Endothelial cell of umbilical vein (primary cell): Measurements from ENCODE around the gene THEMIS. TPM values are rescaled to one million over a fixed set of nuclear protein-coding genes. Genes with fewer than 3 reads are reported as not detected.

Experiments
- BruUV-seq: library from RNA; stranded (reverse); fragments of 400-500 nt; replicated peaks from 2 replicates; lab custom pipeline; 2021; lab: Mats Ljungman, UMichigan
- CTCF ChIA-PET: fragments of 300-600, 350-600 bp; sonication (Branson Sonifier 250); formaldehyde crosslinking; loops from one replicate; lab custom pipeline; 2021; ENCODE audit warnings: antibody characterized with exemption, inconsistent platforms; lab: Charles Lee
- POLR2A ChIA-PET: fragments of 300-600, 350-600 bp; sonication (Branson Sonifier 250); formaldehyde crosslinking; loops from one replicate; lab custom pipeline; 2021; ENCODE audit warnings: antibody characterized with exemption, inconsistent platforms; lab: Charles Lee
- DNase-seq: peaks from one replicate; pipeline ENCODE4 v3.0.0-alpha.2; 2011; ENCODE audit warnings: low read depth, low spot score
- FAIRE-seq: peaks from 2 replicates; lab custom pipeline; 2011; peaks lifted over from hg19 to GRCh38; lab: Jason Lieb, UNC
- H2AFZ ChIP-seq: 2 replicates; pipeline ENCODE4 v1.6.0; 2012; ENCODE audit warnings: low read depth, low read length, control low read depth, inconsistent platforms
- H3K27ac ChIP-seq: 2 replicates; pipeline ENCODE4 v1.5.1; 2011; ENCODE audit warnings: low read depth, mild to moderate bottlenecking, control low read depth, low read length, moderate library complexity; ENCODE audit not compliant: insufficient read depth
- H3K27me3 ChIP-seq, 2 experiments: 2 replicates each; pipeline versions ENCODE4 v1.6.0 to v1.6.1; 2011; ENCODE audit warnings: low read length in 2 of 2, mixed read lengths in 1 of 2; ENCODE audit not compliant: control insufficient read depth in 2 of 2, insufficient read depth in 2 of 2
- H3K36me3 ChIP-seq, 2 experiments: 2 replicates in 1 of 2; 3 replicates in 1 of 2; pipeline ENCODE4 v1.5.1; 2011; ENCODE audit warnings: low read length in 2 of 2, mild to moderate bottlenecking in 1 of 2, moderate library complexity in 1 of 2; ENCODE audit not compliant: control insufficient read depth in 2 of 2, insufficient read depth in 2 of 2; ENCODE audit errors: extremely low read depth in 1 of 2
- H3K4me1 ChIP-seq: 3 replicates; pipeline ENCODE4 v1.5.1; 2011; ENCODE audit warnings: mild to moderate bottlenecking, low read length; ENCODE audit not compliant: control insufficient read depth, insufficient read depth; ENCODE audit errors: extremely low read depth
- H3K4me2 ChIP-seq: 2 replicates; pipeline ENCODE4 v1.6.1; 2011; ENCODE audit warnings: low read length, control low read depth, mixed read lengths; ENCODE audit not compliant: insufficient read depth
- H3K4me3 ChIP-seq, 3 experiments: fragments of 200-600 bp in 1 of 3; sonication (generic), shearing (Covaris generic) in 1 of 3; replicated peaks in 1 of 3; 2 replicates each; pipeline ENCODE4 v1.5.1; 2011 to 2016; ENCODE audit warnings: control low read depth in 3 of 3, low read length in 3 of 3, mild to moderate bottlenecking in 2 of 3, inconsistent platforms in 1 of 3, low read depth in 1 of 3, moderate library complexity in 1 of 3; ENCODE audit not compliant: insufficient read depth in 1 of 3
- H3K79me2 ChIP-seq: 2 replicates; pipeline ENCODE4 v1.6.0; 2012; ENCODE audit warnings: low read length, inconsistent platforms; ENCODE audit not compliant: control insufficient read depth, insufficient read depth
- H3K9ac ChIP-seq: replicated peaks from 2 replicates; pipeline ENCODE3; 2011; ENCODE audit warnings: low read length, control low read depth; ENCODE audit not compliant: insufficient read depth; ENCODE audit errors: extremely low read depth
- H3K9me1 ChIP-seq: replicated peaks from 3 replicates; pipeline ENCODE4 v1.6.0; 2011; ENCODE audit warnings: mild to moderate bottlenecking, low read length; ENCODE audit not compliant: control insufficient read depth, insufficient read depth; ENCODE audit errors: extremely low read depth
- H3K9me3 ChIP-seq: replicated peaks from 2 replicates; pipeline ENCODE4 v1.5.1; 2012; ENCODE audit warnings: low read length, inconsistent platforms; ENCODE audit not compliant: control insufficient read depth, insufficient read depth
- H4K20me1 ChIP-seq: replicated peaks from 2 replicates; pipeline ENCODE3; 2011; ENCODE audit warnings: mild to moderate bottlenecking, low read length; ENCODE audit not compliant: control insufficient read depth, insufficient read depth; ENCODE audit errors: extremely low read depth
- EZH2 ChIP-seq: IDR thresholded peaks from 2 replicates; pipeline ENCODE4 v1.6.1; 2012; ENCODE audit warnings: borderline replicate concordance, low read depth, mild to moderate bottlenecking, moderate library complexity, low read length, inconsistent platforms; ENCODE audit not compliant: severe bottlenecking
- FOS ChIP-seq: IDR thresholded peaks from 2 replicates; pipeline ENCODE4 v1.6.1; 2011; ENCODE audit warnings: mild to moderate bottlenecking, low read length, moderate library complexity, borderline replicate concordance; ENCODE audit not compliant: insufficient read depth
- GATA2 ChIP-seq: IDR thresholded peaks from 2 replicates; pipeline ENCODE4 v1.7.0; 2011; ENCODE audit warnings: low read depth, mild to moderate bottlenecking, moderate library complexity, mixed read lengths, low read length; ENCODE audit not compliant: insufficient read length, insufficient read depth
- JUN ChIP-seq: IDR thresholded peaks from 2 replicates; pipeline ENCODE4 v1.6.1; 2011; ENCODE audit warnings: borderline replicate concordance, low read depth; ENCODE audit not compliant: insufficient read length, insufficient read depth
- MYC ChIP-seq: IDR thresholded peaks from one replicate; pipeline ENCODE4 v1.6.1; 2011; ENCODE audit warnings: mild to moderate bottlenecking, low read depth, low read length
- POLR2A ChIP-seq: IDR thresholded peaks from 2 replicates; pipeline ENCODE4 v1.6.1; 2012; ENCODE audit warnings: low read depth, mild to moderate bottlenecking, control low read depth, low read length
- POLR2AphosphoS5 ChIP-seq: IDR thresholded peaks from 2 replicates; pipeline ENCODE4 v1.6.1; 2012; ENCODE audit warnings: low read depth, mild to moderate bottlenecking, control low read depth, low read length, moderate library complexity; ENCODE audit not compliant: insufficient read depth
- dilution Hi-C: fragments of 300-500 bp; cut with MboI; formaldehyde crosslinking; loops from one replicate; pipeline ENCODE4 v1.15.0; 2019; ENCODE audit warnings: low sequenced_read_pairs; ENCODE audit not compliant: extremely low pct_ligation_motif_present
- intact Hi-C: fragments of 100-400 bp; cut with micrococcal nuclease; formaldehyde crosslinking; loops from one replicate; pipeline ENCODE4 v1.10.0; 2022
- polyA plus RNA-seq, 4 experiments: library from polyadenylated mRNA; depleted of rRNA in 3 of 4; stranded (reverse) in 3 of 4; unstranded in 1 of 4; fragments of >200 nt; gene quantifications; 2 replicates each; pipeline versions ENCODE4 v1.2.1 to v1.2.3, GENCODE V29; 2011 to 2012; ENCODE audit warnings: missing spikeins in 1 of 4
- total RNA-seq: library from RNA; stranded (reverse); gene quantifications from 2 replicates; pipeline ENCODE4 v1.2.3, GENCODE V29; 2021
- TF ChIP-seq, protein P1 (sequence below), 2 donors: IDR thresholded peaks; 1 replicate in 1 of 2; 2 replicates in 1 of 2; pipeline ENCODE4 v1.5.1; 2011; ENCODE audit warnings: low read length in 2 of 2, mild to moderate bottlenecking in 2 of 2, moderate library complexity in 2 of 2, control low read depth in 1 of 2, inconsistent platforms in 1 of 2, low read depth in 1 of 2; ENCODE audit not compliant: insufficient read depth in 1 of 2; ENCODE audit errors: extremely low read depth in 1 of 2
- TF ChIP-seq, protein P2 (sequence below): IDR thresholded peaks from 2 replicates; pipeline ENCODE4 v1.6.1; 2011; ENCODE audit not compliant: insufficient read depth, insufficient read length

THEMIS gene
- total and polyA plus RNA-seq, 2 donors (not counting 3 experiments of a cell fraction or from before 2014, with no cell fraction given) = not detected

DNA sequence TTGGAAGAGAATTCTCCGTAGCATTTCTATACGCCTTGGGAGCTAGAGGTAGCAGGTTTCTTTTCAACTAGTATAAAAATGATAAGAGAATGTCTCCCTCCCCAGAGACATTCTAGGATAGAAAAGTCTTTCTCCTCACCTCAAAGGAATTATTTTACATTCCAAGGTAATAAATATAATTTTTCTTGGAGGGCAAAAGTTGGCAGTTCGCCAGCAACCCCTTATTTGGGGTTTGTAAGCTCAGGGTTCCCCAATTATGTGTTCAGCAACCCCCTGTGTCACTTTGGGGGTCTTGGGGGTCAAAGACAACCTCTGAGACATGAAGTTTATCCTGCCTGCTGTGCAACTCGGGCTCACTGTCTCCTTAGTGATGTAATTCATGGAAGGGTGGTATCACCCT lies 58.3 kb downstream of the THEMIS start:
- POLR2A ChIA-PET = no interaction called here
- Histone ChIP-seq H3K4me3 (no peak overlapping the region), H3K9me3 (no peaks in the 10 kb centered on the region), H3K27me3 (peaks cover 0 to 5% of the 10 kb centered on the region in 2 experiments), H3K9me1 (no peaks in the 10 kb centered on the region), H3K27ac (no peak overlapping the region), H4K20me1 (no peaks in the 10 kb centered on the region), H3K9ac (no peak overlapping the region), H3K4me2 (no peak overlapping the region), H2AFZ (no peak overlapping the region), H3K4me1 (no peaks in the 10 kb centered on the region), H3K79me2 (no peaks in the 10 kb centered on the region), H3K36me3 (no peaks in the 10 kb centered on the region)
- CTCF ChIA-PET = interaction anchor here (0.7 to 2.6 kb wide), 4 partner anchors 9 to 14 kb away, joined by 3 to 11 read pairs (median 4); no protein-coding TSS in a partner anchor
- TF ChIP-seq EZH2 = no peak
- no peak for TF ChIP-seq MYC
- TF ChIP-seq, protein P1, sequence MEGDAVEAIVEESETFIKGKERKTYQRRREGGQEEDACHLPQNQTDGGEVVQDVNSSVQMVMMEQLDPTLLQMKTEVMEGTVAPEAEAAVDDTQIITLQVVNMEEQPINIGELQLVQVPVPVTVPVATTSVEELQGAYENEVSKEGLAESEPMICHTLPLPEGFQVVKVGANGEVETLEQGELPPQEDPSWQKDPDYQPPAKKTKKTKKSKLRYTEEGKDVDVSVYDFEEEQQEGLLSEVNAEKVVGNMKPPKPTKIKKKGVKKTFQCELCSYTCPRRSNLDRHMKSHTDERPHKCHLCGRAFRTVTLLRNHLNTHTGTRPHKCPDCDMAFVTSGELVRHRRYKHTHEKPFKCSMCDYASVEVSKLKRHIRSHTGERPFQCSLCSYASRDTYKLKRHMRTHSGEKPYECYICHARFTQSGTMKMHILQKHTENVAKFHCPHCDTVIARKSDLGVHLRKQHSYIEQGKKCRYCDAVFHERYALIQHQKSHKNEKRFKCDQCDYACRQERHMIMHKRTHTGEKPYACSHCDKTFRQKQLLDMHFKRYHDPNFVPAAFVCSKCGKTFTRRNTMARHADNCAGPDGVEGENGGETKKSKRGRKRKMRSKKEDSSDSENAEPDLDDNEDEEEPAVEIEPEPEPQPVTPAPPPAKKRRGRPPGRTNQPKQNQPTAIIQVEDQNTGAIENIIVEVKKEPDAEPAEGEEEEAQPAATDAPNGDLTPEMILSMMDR (IDR thresholded peaks at IDR 0.05; ENCODE audit: extremely low read depth in 1 of 2, insufficient read depth in 1 of 2, low read depth in 1 of 2, low read length in 2 of 2) = no peak
- TF ChIP-seq GATA2 = no peak
- TF ChIP-seq, protein P2, sequence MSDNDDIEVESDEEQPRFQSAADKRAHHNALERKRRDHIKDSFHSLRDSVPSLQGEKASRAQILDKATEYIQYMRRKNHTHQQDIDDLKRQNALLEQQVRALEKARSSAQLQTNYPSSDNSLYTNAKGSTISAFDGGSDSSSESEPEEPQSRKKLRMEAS = no peak
- no peak for TF ChIP-seq FOS
- TF ChIP-seq POLR2AphosphoS5 = no peak
- TF ChIP-seq JUN = no peak
- TF ChIP-seq POLR2A = no peak
- BruUV-seq = no TSS peak
- intact Hi-C loops = no loop called here
- dilution Hi-C loops = no loop called here
- FAIRE-seq (no peak), DNase-seq (no peak)
